SK-N-SH (cell line): ENCODE data around the gene LRIT2. TPM values are rescaled to one million over a fixed set of nuclear protein-coding genes. Genes with fewer than 3 reads are reported as not detected.

Experiments used
- CTCF ChIA-PET: fragments of 300-600, 350-600 bp; formaldehyde crosslinking; extraction: SDS; loops from one replicate; lab custom pipeline; 2021; lab: Yijun Ruan, JAX
- POLR2A ChIA-PET: fragments of 350-600 bp; sonication (Branson Sonifier 250); formaldehyde crosslinking; extraction: SDS; loops from one replicate; lab custom pipeline; 2020; ENCODE audit warnings: antibody characterized with exemption, inconsistent platforms; lab: Yijun Ruan, JAX
- DNase-seq: peaks from one replicate; pipeline ENCODE4 v3.0.0; 2012
- H2AFZ ChIP-seq: fragments of 200-600 bp; sonication (generic); 2 replicates; pipeline ENCODE4 v1.8.1; 2016; ENCODE audit warnings: antibody characterized with exemption, mild to moderate bottlenecking, low read depth
- H3F3A ChIP-seq: fragments of 200-600 bp; sonication (generic); replicated peaks from 2 replicates; pipeline ENCODE3; 2016; ENCODE audit warnings: antibody characterized with exemption, mild to moderate bottlenecking; ENCODE audit not compliant: insufficient read depth
- H3K27ac ChIP-seq, 2 experiments: fragments of 200-500 bp in 1 of 2; fragments of 200-600 bp in 1 of 2; sonication (Bioruptor generic) in 1 of 2; sonication (generic), shearing (Covaris generic) in 1 of 2; 2 replicates each; pipeline versions ENCODE4 v1.5.1 to v1.6.1; 2014 to 2016; ENCODE audit warnings: low read depth in 2 of 2, inconsistent platforms in 1 of 2, low read length in 1 of 2, mild to moderate bottlenecking in 1 of 2, mixed read lengths in 1 of 2
- H3K27me3 ChIP-seq: fragments of 200-600 bp; sonication (generic), shearing (Covaris generic); 2 replicates; pipeline ENCODE4 v1.6.1; 2016; ENCODE audit warnings: mixed run types; ENCODE audit not compliant: insufficient read depth
- H3K36me3 ChIP-seq, 2 experiments: fragments of 200-500 bp in 1 of 2; fragments of 200-600 bp in 1 of 2; sonication (Bioruptor generic) in 1 of 2; sonication (generic) in 1 of 2; replicated peaks in 1 of 2; 2 replicates each; pipeline versions ENCODE3 to v1.5.1; 2014 to 2016; ENCODE audit warnings: low read length in 1 of 2, mild to moderate bottlenecking in 1 of 2; ENCODE audit not compliant: insufficient read depth in 2 of 2, control insufficient read depth in 1 of 2
- H3K4me1 ChIP-seq, 2 experiments: fragments of 200-500 bp in 1 of 2; fragments of 200-600 bp in 1 of 2; sonication (Bioruptor generic) in 1 of 2; sonication (generic), shearing (Covaris generic) in 1 of 2; 2 replicates each; pipeline versions ENCODE4 v1.5.1 to v1.6.1; 2014 to 2016; ENCODE audit warnings: low read depth in 1 of 2, low read length in 1 of 2, mixed run types in 1 of 2; ENCODE audit not compliant: insufficient read depth in 2 of 2, control insufficient read depth in 1 of 2
- H3K4me2 ChIP-seq: fragments of 200-600 bp; sonication (generic), shearing (Covaris generic); 2 replicates; pipeline ENCODE4 v1.6.1; 2017; ENCODE audit warnings: mixed run types
- H3K4me3 ChIP-seq, 2 experiments: fragments of 200-500 bp in 1 of 2; fragments of 200-600 bp in 1 of 2; sonication (Bioruptor generic) in 1 of 2; sonication (generic), shearing (Covaris generic) in 1 of 2; 2 replicates each; pipeline versions ENCODE4 v1.5.1 to v1.8.1; 2014 to 2016; ENCODE audit warnings: low read depth in 2 of 2, inconsistent platforms in 1 of 2, low read length in 1 of 2, mild to moderate bottlenecking in 1 of 2, mixed read lengths in 1 of 2, moderate library complexity in 1 of 2
- H3K79me2 ChIP-seq: fragments of 200-600 bp; sonication (generic); 2 replicates; pipeline ENCODE4 v1.8.1; 2017; ENCODE audit warnings: mild to moderate bottlenecking; ENCODE audit not compliant: insufficient read depth
- H3K9ac ChIP-seq: fragments of 200-600 bp; sonication (generic); 2 replicates; pipeline ENCODE4 v1.6.1; 2017; ENCODE audit warnings: mixed run types
- H3K9me2 ChIP-seq: fragments of 200-600 bp; sonication (generic); 2 replicates; pipeline ENCODE4 v1.6.1; 2017; ENCODE audit warnings: mixed run types
- H3K9me3 ChIP-seq: fragments of 200-600 bp; sonication (generic); 2 replicates; pipeline ENCODE4 v1.6.1; 2017; ENCODE audit warnings: mixed run types, mild to moderate bottlenecking, moderate library complexity
- H4K20me1 ChIP-seq: fragments of 200-600 bp; sonication (generic); 2 replicates; pipeline ENCODE4 v1.6.1; 2017; ENCODE audit warnings: mild to moderate bottlenecking, mixed run types; ENCODE audit not compliant: insufficient read depth
- CHD2 ChIP-seq: fragments of 150-350 bp; IDR thresholded peaks from 2 replicates; pipeline ENCODE4 v1.6.1; 2018; ENCODE audit warnings: low read length; ENCODE audit not compliant: partially characterized antibody
- CTCF ChIP-seq: fragments of 200-600 bp; sonication (generic); IDR thresholded peaks from 2 replicates; pipeline ENCODE4 v1.6.1; 2017; ENCODE audit warnings: antibody characterized with exemption, mild to moderate bottlenecking, moderate library complexity
- ELF1 ChIP-seq: IDR thresholded peaks from 2 replicates; pipeline ENCODE4 v1.4.0; 2012
- EZH2phosphoT487 ChIP-seq: fragments of 200-600 bp; sonication (generic); IDR thresholded peaks from 2 replicates; pipeline ENCODE4 v1.6.1; 2017; ENCODE audit warnings: low read depth, mixed run types, mild to moderate bottlenecking, antibody characterized with exemption, moderate library complexity, borderline replicate concordance
- FOXJ3 ChIP-seq: sonication (generic); formaldehyde crosslinking; IDR thresholded peaks from 2 replicates; pipeline ENCODE4 v1.5.1; 2020; ENCODE audit warnings: mild to moderate bottlenecking, missing genetic modification reagents
- FOXM1 ChIP-seq: IDR thresholded peaks from 2 replicates; pipeline ENCODE4 v1.4.0; 2012; ENCODE audit warnings: low read depth, mild to moderate bottlenecking
- IRF3 ChIP-seq: fragments of 150-350 bp; IDR thresholded peaks from 2 replicates; pipeline ENCODE4 v1.6.1; 2016; ENCODE audit warnings: mild to moderate bottlenecking, low read depth, low read length
- JUND ChIP-seq: IDR thresholded peaks from 2 replicates; pipeline ENCODE4 v1.4.0; 2012
- MEF2A ChIP-seq: IDR thresholded peaks from 2 replicates; pipeline ENCODE4 v1.4.0; 2012; ENCODE audit warnings: low read depth, borderline replicate concordance
- MXI1 ChIP-seq: IDR thresholded peaks from 2 replicates; pipeline ENCODE4 v1.6.1; 2012; ENCODE audit warnings: mild to moderate bottlenecking, low read depth, low read length, improper control_type of control experiment
- NFIC ChIP-seq: IDR thresholded peaks from 2 replicates; pipeline ENCODE4 v1.4.0; 2012; ENCODE audit warnings: borderline replicate concordance
- PBX3 ChIP-seq: IDR thresholded peaks from 2 replicates; pipeline ENCODE4; 2012
- RAD21 ChIP-seq: IDR thresholded peaks from 2 replicates; pipeline ENCODE4 v1.6.1; 2012; ENCODE audit warnings: mild to moderate bottlenecking, low read length
- RCOR1 ChIP-seq: fragments of 150-350 bp; IDR thresholded peaks from 2 replicates; pipeline ENCODE4 v1.6.1; 2017; ENCODE audit warnings: antibody characterized with exemption, low read length
- RFX5 ChIP-seq: IDR thresholded peaks from 2 replicates; pipeline ENCODE4 v1.6.1; 2012; ENCODE audit warnings: mild to moderate bottlenecking, improper control_type of control experiment, low read length
- RXRA ChIP-seq: IDR thresholded peaks from 2 replicates; pipeline ENCODE4 v1.4.0; 2012; ENCODE audit warnings: low read depth, mild to moderate bottlenecking, borderline replicate concordance
- TAF1 ChIP-seq: IDR thresholded peaks from 2 replicates; pipeline ENCODE4 v1.6.1; 2012; ENCODE audit warnings: low read depth, mild to moderate bottlenecking, low read length, moderate library complexity, borderline replicate concordance
- TCF12 ChIP-seq: IDR thresholded peaks from 2 replicates; pipeline ENCODE4 v1.4.0; 2012
- TEAD4 ChIP-seq: IDR thresholded peaks from 2 replicates; pipeline ENCODE4 v1.4.0; 2012; ENCODE audit warnings: mild to moderate bottlenecking, borderline replicate concordance; ENCODE audit not compliant: insufficient read depth
- USF1 ChIP-seq: IDR thresholded peaks from 2 replicates; pipeline ENCODE4 v1.4.0; 2012; ENCODE audit warnings: low read depth, borderline replicate concordance
- USF2 ChIP-seq: fragments of 150-350 bp; IDR thresholded peaks from 2 replicates; pipeline ENCODE4 v1.6.1; 2017; ENCODE audit warnings: antibody characterized with exemption, low read length, low read depth, borderline replicate concordance
- YY1 ChIP-seq: IDR thresholded peaks from 2 replicates; pipeline ENCODE4 v1.4.0; 2012; ENCODE audit warnings: low read depth, mild to moderate bottlenecking
- WGBS: methylation state at CpG from one replicate; pipeline ENCODE4 v1.1.6; 2017; ENCODE audit warnings: low lambda C conversion rate; 5-methylcytosine and 5-hydroxymethylcytosine counted together
- polyA plus RNA-seq, 3 experiments: library from polyadenylated mRNA; depleted of rRNA; stranded (reverse); fragments of >200 nt; gene quantifications; 2 replicates each; pipeline ENCODE4 v1.2.3, GENCODE V29; 2012

LRIT2 gene
- not detected in 2 replicates for polyA plus RNA-seq (2012; rRNA removed)
- polyA plus RNA-seq (2012; cell fraction: cytosol; rRNA removed): not detected in 2 replicates
- polyA plus RNA-seq (2012; cell fraction: nucleus; rRNA removed): not detected in 2 replicates

- H3K4me1 ChIP-seq: no peaks in the 10 kb centered on the region; a peak in 1 of 4 replicates
- no peak within 1 kb of the TSS for H3K27ac ChIP-seq
- WGBS: 10% methylated on average over 6 of the region's 6 CpGs
- no peaks in the 10 kb centered on the region for H3K27me3 ChIP-seq
- no peak within 1 kb of the TSS for H3K9ac ChIP-seq
- no peaks in the 10 kb centered on the region for H3F3A ChIP-seq
- CTCF ChIA-PET: no interaction called here
- DNase-seq: no peak
- H3K79me2 ChIP-seq: no peaks in the 10 kb centered on the region
- H3K4me2 ChIP-seq: no peak within 1 kb of the TSS
- no peak within 1 kb of the TSS for H3K4me3 ChIP-seq
- H3K36me3 ChIP-seq: no peaks in the 10 kb centered on the region
- no peak within 1 kb of the TSS for H2AFZ ChIP-seq
- H3K9me2 ChIP-seq: no peaks in the 10 kb centered on the region
- H3K9me3 ChIP-seq: no peaks in the 10 kb centered on the region
- no peaks in the 10 kb centered on the region for H4K20me1 ChIP-seq
- POLR2A ChIA-PET: no interaction called here
- TF ChIP-seq RFX5 (no peak), FOXM1 (no peak), EZH2phosphoT487 (no peak), USF2 (no peak), TCF12 (no peak), CTCF (no peak), TEAD4 (no peak), CHD2 (no peak), FOXJ3 (CRISPR knock-in tag) (no peak), NFIC (no peak), IRF3 (no peak)
- TF ChIP-seq, all 33 proteins: peak for 0
These were observed at the start of gene LRIT2 for GRCh38 chr10:84225427-84226173. TSS of gene LRIT2 (minus strand) at chr10:84225544. CDS start at chr10:84225520, 24 bp downstream.

- CTCF ChIA-PET: interaction anchor here (11.2 kb wide), 1 partner anchor 269 kb away, joined by 201 read pairs; no protein-coding TSS in a partner anchor
- no peak overlapping the region; the same call in 1 of the 2 replicates for H3K4me2 ChIP-seq
- DNase-seq: no peak
- no peak overlapping the region for H2AFZ ChIP-seq
- H3K9me3 ChIP-seq: no peaks in the 10 kb centered on the region
- no peak overlapping the region for H3K4me3 ChIP-seq
- H3K36me3 ChIP-seq: no peaks in the 10 kb centered on the region
- no peaks in the 10 kb centered on the region for H4K20me1 ChIP-seq
- no peaks in the 10 kb centered on the region for H3F3A ChIP-seq
- no peaks in the 10 kb centered on the region for H3K9me2 ChIP-seq
- no peak overlapping the region for H3K27ac ChIP-seq
- peaks cover 0 to 8% of the 10 kb centered on the region in 2 experiments; a peak in 2 of 4 replicates for H3K4me1 ChIP-seq
- no peaks in the 10 kb centered on the region for H3K79me2 ChIP-seq
- 55% methylated on average over 1 of the region's 1 CpG for WGBS
- H3K9ac ChIP-seq: no peak overlapping the region
- no peaks in the 10 kb centered on the region for H3K27me3 ChIP-seq
- POLR2A ChIA-PET: no interaction called here
- TF ChIP-seq USF1 (no peak), JUND (no peak), YY1 (no peak), TAF1 (no peak), PBX3 (no peak), RFX5 (no peak), MEF2A (no peak), EZH2phosphoT487 (no peak), RXRA (no peak), MXI1 (no peak), RAD21 (no peak), ELF1 (no peak), RCOR1 (no peak)
These were observed 45.4 kb upstream of the LRIT2 start for GRCh38 chr10:84270708-84271107.
